SK-N-MC (cell line): Measurements from ENCODE around the gene VOPP1.

ENCODE experiments used
- EZH2 ChIP-seq: fragments of 200-600 bp; sonication (generic); IDR thresholded peaks from one replicate; pipeline ENCODE4 v1.6.1; 2017; ENCODE audit warnings: antibody characterized with exemption
- POLR2AphosphoS5 ChIP-seq: IDR thresholded peaks from 2 replicates; pipeline ENCODE4 v1.6.1; 2012; ENCODE audit warnings: mild to moderate bottlenecking, low read depth, low read length, borderline replicate concordance

- TF ChIP-seq POLR2AphosphoS5 (no peak), EZH2 (no peak)
Observed at GRCh38 chr7:55474944-55475854, 97.1 kb downstream of the VOPP1 start.
